ENCODE results near the gene NPHP1.
"Not testable (repeated sequence)": the region's sequence is repeated elsewhere in the genome, so short reads cannot be mapped to it uniquely, and the experiment has no call there.

The NPHP1 gene

GRCh38 chr2:110101901-110102803, 102.7 kb downstream of the NPHP1 start:
- no peak for DNase-seq

GRCh38 chr2:110101280-110101844, 103.5 kb downstream of the NPHP1 start:
- no peak for DNase-seq

GRCh38 chr2:110100880-110101279, 103.9 kb downstream of the NPHP1 start:
- not testable (repeated sequence) for DNase-seq

GRCh38 chr2:110100480-110100879, 104.3 kb downstream of the NPHP1 start:
- no peak for DNase-seq

- DNase-seq: no peak
Measured at GRCh38 chr2:110099471-110100225, 105.2 kb downstream of the NPHP1 start.

GRCh38 chr2:110099038-110099425, 105.8 kb downstream of the NPHP1 start:
- no peak for DNase-seq

- no peak for DNase-seq
Measured at GRCh38 chr2:110097506-110098220, 107.2 kb downstream of the NPHP1 start.

GRCh38 chr2:110095994-110096633, 108.7 kb downstream of the NPHP1 start:
- DNase-seq: no peak

GRCh38 chr2:110094884-110095534, 109.8 kb downstream of the NPHP1 start:
- DNase-seq: not testable (repeated sequence)

GRCh38 chr2:110093924-110094323, 110.9 kb downstream of the NPHP1 start:
- not testable (repeated sequence) for DNase-seq

GRCh38 chr2:110090164-110090563, 114.6 kb downstream of the NPHP1 start:
- DNase-seq: not testable (repeated sequence)

GRCh38 chr2:110083757-110084156, 121.1 kb downstream of the NPHP1 start:
- not testable (repeated sequence) for DNase-seq

- not testable (repeated sequence) for DNase-seq
Measured at GRCh38 chr2:110083162-110083561, 121.7 kb downstream of the NPHP1 start.

- not testable (repeated sequence) for DNase-seq
Measured at GRCh38 chr2:110078104-110078503, 126.7 kb downstream of the NPHP1 start.

GRCh38 chr2:110075896-110076295, 128.9 kb downstream of the NPHP1 start:
- DNase-seq: not testable (repeated sequence)

Measured in activated CD4-positive, alpha-beta T cell treated with anti-CD3 and anti-CD28 coated beads, Interleukin-2, amount 50 U/mL, for 1 hour (primary cell).